HG03442 (cell line): Measurements from ENCODE around the gene TGFBR3.

Experiments
- ATAC-seq: cut with Tn5 transposase; IDR thresholded peaks from one replicate; pipeline ENCODE4 v1.9.1; 2021; ENCODE audit warnings: mild to moderate bottlenecking, moderate library complexity; ENCODE audit not compliant: unreplicated experiment

Gene TGFBR3

GRCh38 chr1:91699339-91699974, 186.5 kb downstream of the TGFBR3 start:
- ATAC-seq = no peak

GRCh38 chr1:91697861-91698260, 188.1 kb downstream of the TGFBR3 start:
- no peak for ATAC-seq

- ATAC-seq = peak; percentile 94
Measured at GRCh38 chr1:91697416-91697815, 188.5 kb downstream of the TGFBR3 start.

DNA sequence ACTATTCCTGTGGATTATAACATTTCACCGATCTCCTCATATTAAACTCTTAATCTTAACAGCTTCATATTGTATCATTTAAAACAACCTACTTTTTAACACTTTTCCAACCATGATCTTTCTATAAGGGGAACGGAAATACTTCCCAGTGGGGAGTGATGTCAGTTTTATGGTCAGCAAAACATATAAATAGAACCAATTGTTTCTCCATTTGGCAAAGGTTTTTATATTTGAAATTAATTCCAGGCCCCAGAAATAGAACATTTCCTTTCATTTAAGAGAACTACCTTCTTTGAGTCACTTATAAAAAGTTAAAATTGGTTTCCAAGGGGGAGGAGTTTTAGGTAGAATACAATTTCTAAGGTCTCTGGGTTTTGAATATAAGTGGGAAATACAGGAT, 189.6 kb downstream of the TGFBR3 start:
- no peak for ATAC-seq

DNA sequence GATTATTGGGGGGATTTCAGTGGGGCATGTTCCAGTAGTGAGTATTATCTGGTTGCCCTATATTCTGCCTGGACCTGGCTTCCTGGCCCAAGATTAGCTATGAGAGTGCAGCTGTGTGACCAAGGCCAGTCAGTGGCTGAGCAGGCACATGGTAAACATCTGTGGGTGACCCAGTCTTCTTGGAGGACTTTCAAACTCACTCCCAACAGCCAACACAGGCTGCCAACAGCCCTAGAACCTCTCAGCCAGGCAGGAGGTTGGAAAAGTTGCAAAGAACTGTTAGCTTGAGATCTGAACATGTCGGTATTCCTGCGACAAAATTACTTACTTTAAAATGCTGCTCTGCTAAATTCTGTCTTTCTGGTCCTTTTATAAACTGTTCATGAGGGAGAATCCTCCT, 192.4 kb downstream of the TGFBR3 start:
- ATAC-seq = no peak

GRCh38 chr1:91691525-91691924, 194.4 kb downstream of the TGFBR3 start:
- ATAC-seq = no peak

- no peak for ATAC-seq
Measured at GRCh38 chr1:91689641-91690481, 196.1 kb downstream of the TGFBR3 start.

- no peak for ATAC-seq
Measured at GRCh38 chr1:91687452-91687851, 198.5 kb downstream of the TGFBR3 start.

DNA sequence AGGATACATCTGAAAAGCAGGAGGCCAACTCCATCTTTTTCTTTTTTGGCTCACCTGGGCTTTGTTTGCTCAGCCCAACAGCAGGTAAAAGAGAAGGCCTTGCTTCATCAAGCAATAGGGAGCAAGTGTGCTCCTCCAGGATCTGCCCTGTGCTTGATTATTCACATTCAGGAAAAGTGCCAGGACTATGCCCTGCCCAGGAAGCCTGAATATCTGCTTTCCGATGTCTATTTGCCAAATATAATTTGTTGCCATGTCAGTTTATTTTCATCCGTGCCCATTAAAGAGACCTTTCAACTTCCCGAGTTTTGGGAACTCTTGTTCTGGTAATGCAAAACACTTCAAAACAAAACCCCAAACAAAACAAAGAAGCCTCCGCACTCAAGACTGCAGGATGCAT, 200.0 kb downstream of the TGFBR3 start:
- ATAC-seq = no peak

DNA sequence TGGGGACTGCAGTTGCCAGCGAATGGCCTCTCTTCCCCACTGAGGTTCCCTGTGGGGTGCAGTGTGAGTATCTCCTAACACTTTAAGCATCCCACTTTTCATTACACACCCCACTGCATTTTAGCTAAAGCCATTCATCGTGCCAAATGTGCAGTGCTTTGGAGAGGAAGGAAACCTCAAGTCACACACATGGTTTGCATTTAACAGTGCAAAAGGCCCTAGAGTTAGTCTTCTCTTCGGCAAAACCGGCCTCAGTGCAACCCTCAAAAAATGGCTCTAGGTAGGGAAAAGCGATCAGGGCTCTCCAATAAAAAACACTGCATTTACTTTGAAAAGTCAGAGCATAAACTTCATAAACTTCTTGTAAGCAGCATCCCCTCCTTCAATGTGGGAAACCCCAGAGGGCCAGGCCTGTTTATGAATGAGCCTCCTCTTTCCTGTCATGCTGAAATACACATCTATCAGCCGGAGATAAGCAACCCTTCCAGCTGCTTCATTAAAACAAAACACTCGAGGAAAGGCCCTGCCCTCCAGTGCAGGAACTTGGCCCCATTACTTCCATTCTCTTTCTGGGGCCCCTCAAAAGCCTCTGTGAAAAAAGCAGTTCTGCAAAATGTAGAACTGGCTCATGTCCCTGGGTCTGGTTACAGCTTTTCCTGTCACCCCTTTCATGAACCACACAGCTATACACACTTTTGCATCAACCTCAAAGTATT, 201.3 kb downstream of the TGFBR3 start:
- peak; percentile 44 for ATAC-seq

- ATAC-seq = no peak
Measured at GRCh38 chr1:91683598-91683951, 202.4 kb downstream of the TGFBR3 start.

DNA sequence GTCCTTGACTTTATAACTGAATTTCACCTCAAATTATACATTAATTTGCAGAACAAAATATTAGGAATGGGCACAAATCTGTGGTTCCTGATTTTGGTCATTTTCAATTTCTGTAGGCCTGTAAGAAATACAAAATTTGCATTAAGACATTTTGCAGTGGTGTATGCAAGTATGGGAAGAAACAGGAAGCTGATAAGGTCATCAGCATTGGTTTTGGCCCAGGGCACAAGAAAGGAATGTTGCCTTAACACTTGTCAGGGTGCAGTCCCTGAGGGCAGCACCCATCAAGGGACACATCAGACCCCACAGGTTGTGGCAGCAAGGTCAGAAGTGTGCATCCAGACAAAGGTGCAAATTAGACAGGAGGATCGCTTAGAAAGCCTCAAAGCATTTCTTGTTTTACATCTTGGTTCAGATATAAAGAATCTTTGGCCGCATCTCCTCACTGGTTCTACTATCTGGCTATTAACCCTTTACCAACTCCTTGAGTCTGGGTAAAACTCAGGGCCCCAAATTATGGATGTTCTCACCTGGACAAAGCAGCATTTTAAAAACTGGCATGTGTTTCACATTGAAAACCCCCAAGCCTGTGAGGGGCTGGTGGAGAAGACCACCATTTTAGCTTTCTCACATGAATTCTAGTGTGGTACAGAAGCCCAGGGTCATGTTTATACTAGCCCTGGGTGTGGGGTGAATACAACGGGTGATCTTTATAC, 202.9 kb downstream of the TGFBR3 start:
- ATAC-seq = no peak

- ATAC-seq = no peak
Measured at GRCh38 chr1:91680556-91681155, 205.3 kb downstream of the TGFBR3 start.

- ATAC-seq = no peak
Measured at GRCh38 chr1:91679446-91679845, 206.5 kb downstream of the TGFBR3 start.

- no peak for ATAC-seq
Measured at GRCh38 chr1:91676030-91676429, 209.9 kb downstream of the TGFBR3 start.

GRCh38 chr1:91674107-91674506, 211.8 kb downstream of the TGFBR3 start:
- ATAC-seq = no peak

DNA sequence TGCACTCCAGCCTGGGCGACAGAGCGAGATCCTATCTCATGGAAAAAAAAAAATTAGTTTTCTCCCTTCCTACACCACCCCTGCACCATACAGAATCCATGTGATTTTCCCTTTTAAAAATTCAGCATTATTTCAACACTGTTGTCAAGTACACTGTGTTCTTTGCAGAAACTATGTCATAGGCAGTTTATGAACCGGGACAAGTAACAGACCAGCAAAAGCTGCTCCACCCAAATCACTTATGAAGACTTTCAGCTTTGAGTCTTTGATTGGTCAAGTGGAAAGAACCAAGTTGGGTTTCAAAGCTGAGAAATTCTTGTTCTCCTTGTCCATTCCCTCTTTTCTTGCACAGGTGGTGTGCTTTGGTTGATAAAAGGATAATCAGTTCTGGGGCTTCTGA, 212.3 kb downstream of the TGFBR3 start:
- ATAC-seq = no peak

DNA sequence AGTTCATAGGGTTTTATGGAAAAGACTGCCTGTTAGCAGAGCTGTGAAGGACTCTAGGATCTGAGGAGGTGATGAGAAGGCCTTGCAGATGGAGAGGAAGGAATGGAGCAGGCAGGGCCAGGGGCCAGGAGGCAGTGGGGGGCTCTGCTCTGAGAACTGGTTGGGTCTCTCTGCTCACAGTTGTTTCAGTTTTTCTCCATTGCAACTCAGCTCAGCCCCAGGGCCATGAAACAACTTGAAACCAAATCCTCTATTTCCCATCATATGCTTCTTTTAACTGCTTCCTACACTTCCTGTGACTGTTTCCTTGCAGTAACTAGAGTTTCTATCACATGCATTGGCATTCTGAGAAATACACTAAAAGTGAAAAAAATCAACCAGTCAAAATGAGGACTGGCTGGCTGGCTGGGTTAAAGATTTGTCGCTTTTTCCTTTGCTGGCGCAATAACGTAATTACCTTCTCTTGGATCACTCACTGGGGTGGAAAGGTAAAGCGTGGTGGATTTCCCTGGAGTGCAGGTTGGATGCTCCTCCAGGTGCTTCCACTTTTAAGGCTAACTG, 213.3 kb downstream of the TGFBR3 start:
- no peak for ATAC-seq

DNA sequence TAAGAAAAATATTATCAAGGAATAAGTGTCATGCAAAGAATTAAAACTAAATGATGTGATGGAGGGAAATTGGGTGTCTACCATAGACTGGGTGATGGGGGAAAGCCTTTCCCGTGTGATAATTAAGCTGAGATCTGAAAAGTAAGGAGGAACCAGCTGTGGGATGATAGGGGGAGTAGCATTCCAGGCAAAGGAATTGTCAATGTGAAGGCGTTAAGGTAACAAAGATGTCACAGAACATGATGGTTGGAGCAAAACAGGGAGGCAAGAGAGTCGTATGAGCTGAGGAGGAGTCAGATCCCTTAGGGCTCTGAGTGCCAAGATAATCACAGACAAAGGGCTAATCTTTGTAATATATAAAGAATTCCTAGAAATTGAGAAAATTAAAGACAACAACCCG, 215.2 kb downstream of the TGFBR3 start:
- no peak for ATAC-seq

- no peak for ATAC-seq
Measured at GRCh38 chr1:91669584-91670350, 216.2 kb downstream of the TGFBR3 start.
